ELR (cell line): ENCODE measurements around the gene NPAS3.

Source experiments
- DNase-seq: peaks from one replicate; pipeline ENCODE4 v3.0.0-alpha.2; 2015; ENCODE audit warnings: low read depth

NPAS3 gene

GRCh38 chr14:33184587-33184986 lies 245.9 kb downstream of the NPAS3 start:
- DNase-seq: peak; percentile 4

DNA sequence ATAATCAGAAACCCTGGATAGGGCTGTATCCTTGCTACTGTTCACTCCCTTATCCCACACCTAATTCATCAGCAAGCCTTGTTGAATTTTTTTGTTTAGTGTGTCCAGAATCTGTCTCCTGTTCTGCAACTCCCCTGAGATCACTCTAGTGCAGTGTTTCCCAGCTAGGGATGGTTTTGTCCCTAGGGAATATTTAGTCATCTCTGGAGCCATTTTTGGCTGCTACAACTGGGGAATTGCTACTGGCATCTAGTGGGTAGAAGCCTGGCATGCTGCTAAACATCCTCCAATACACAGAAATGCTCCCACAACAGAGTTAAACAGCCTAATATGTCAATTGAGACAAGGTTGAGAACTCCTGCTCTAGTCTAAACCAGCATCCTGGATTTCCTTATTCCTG lies 248.0 kb downstream of the NPAS3 start:
- DNase-seq: no peak

GRCh38 chr14:33188880-33189279 lies 250.2 kb downstream of the NPAS3 start:
- DNase-seq: no peak

GRCh38 chr14:33191855-33192254 lies 253.2 kb downstream of the NPAS3 start:
- no peak for DNase-seq

DNA sequence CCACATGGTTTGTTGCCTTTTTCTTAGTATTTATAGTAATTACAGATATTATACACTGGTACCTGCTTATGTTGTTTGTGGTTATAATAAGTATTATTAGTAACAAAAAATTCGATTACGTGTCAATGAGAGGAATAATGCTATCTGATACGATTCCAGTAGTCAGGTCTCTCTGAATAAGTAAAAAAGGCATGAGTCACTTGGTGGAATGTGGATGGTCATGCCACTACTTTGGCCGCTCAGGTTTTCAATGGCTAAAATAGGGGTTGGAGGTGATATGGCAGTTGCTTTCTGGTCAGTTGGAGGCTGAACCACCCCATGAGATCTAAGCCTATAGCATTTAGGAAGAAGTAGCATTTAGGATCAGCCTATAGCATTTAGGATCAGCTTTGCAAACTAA lies 255.9 kb downstream of the NPAS3 start:
- no peak for DNase-seq

DNA sequence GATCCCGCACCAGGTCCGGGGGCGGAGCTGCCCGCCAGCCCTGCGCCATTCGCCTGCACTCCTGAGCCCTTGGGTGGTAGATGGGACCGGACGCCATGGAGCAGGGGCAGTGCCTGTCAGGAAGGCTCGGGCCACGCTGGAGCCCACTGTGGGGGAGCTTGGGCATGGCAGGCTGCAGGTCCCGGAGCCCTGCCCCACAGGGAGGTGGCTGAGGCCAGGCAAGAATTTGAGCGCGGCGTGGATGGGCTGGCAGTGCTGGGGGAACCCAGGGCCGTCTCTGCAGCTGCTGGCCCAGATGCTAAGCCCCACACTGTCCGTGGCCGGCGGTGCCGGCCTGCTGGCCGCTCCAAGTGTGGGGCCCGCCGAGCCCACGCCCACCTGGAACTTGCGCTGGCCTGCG lies 260.0 kb downstream of the NPAS3 start:
- DNase-seq: no peak

- no peak for DNase-seq
Observed at GRCh38 chr14:33201116-33201515, 262.4 kb downstream of the NPAS3 start.

- no peak for DNase-seq
Observed at GRCh38 chr14:33206981-33207380, 268.3 kb downstream of the NPAS3 start.

- DNase-seq: no peak
Observed at GRCh38 chr14:33207467-33208017, 268.9 kb downstream of the NPAS3 start.

DNA sequence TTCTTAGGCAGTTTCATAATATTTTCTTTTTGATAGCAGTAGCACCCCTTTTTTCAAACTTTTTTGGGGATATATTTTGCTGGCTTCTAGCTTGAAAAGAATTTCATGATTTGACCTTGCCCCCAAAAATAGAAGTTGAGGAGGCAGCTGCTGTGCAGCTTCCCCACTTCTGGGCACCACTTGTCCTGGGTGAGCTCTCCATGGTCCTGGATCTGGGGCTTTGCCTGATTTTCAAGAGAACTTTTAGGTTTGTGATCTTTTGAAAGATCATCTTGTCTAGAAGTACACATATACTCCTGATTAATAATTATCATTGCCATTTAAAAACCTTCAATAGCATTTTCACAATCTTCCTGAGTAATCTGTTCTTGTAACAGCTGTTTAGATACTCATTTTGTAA lies 271.6 kb downstream of the NPAS3 start:
- peak; percentile 3 for DNase-seq

- DNase-seq: no peak
Observed at GRCh38 chr14:33218026-33218425, 279.3 kb downstream of the NPAS3 start.

GRCh38 chr14:33219957-33220356 lies 281.3 kb downstream of the NPAS3 start:
- DNase-seq: peak; percentile 1

DNA sequence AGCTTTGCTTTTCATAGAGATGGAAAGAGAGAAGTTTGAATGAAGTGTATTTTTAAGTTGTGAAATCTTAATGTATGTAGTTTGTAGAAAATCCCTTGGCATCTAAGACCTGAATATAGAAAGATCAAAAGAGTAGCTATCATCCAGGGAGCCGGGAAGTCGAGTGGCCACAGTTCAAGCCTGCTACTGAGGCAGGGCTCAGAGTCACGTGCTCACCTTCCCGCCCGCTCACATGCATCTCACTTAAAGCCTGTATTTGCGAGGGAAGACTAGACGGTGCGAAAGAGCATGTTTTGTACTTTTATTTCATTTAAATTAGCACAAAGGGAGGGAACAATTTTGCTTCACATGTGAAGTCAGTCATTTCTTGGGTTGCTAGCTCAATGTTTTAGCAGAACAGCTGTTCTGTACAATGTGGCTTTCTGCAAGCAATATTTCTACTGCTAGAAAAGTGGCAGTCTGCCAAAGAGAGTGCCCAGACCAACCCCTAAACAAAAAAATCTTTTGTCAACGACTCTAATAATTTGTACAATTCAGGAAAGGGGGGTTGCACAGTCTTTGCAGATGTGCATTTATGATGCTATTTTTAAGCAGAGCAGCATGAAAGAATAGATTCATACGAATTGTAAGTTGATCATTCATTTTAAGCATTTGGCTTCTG lies 290.7 kb downstream of the NPAS3 start:
- no peak for DNase-seq

GRCh38 chr14:33230021-33230420 lies 291.3 kb downstream of the NPAS3 start:
- DNase-seq: no peak

- DNase-seq: no peak
Observed at GRCh38 chr14:33232031-33232430, 293.4 kb downstream of the NPAS3 start.

DNA sequence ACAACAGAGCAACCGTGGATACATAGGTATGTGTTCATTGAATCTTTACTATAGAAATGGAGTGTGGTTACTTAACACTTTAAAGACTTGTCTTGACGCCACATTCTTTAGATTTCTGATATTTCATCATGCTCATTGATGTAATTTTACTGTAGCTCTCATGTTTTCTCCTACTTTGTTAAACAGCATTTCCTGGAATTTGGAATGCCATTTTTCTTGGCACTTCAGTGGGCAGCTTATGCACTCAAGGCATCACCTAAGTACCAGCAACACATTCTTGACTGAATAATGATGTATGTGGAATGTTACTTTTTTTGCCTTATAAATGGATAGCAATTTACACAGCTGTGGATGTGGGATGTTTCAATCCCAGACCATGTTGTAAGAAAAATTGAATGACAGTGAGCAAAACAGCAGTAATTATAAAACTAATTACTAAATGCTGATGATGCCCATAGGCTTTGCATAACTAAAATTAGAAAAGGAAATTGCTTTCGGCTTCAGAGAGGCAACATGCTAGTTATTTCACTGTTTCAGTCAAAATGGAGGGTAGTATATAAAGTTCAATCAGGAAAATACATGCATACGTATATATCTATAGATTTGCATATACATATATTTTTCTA lies 298.5 kb downstream of the NPAS3 start:
- no peak for DNase-seq

- no peak for DNase-seq
Observed at GRCh38 chr14:33239465-33239864, 300.8 kb downstream of the NPAS3 start.

- DNase-seq: no peak
Observed at GRCh38 chr14:33240466-33240865, 301.8 kb downstream of the NPAS3 start.

- DNase-seq: no peak
Observed at GRCh38 chr14:33241331-33241730, 302.7 kb downstream of the NPAS3 start.

GRCh38 chr14:33249233-33249820 lies 310.6 kb downstream of the NPAS3 start:
- no peak for DNase-seq

DNA sequence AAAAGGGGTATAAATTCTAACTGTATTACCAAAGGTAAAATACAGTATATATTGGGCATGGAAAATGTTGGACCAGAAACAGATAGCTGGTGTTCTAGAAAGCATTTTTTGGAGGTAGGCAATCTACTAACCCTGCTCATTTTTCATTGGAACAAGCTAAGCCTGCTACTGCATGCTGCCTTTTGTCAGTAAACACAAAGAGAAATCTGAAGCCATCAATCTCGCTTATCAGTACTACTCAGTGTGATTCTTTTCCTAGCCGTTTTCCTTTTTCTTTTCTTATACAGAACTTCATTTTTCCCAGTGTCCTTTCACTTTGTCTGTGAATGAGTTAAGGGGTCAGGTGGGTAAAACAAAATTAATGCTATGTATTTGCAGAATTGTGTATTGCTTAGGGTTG lies 312.3 kb downstream of the NPAS3 start:
- no peak for DNase-seq

DNA sequence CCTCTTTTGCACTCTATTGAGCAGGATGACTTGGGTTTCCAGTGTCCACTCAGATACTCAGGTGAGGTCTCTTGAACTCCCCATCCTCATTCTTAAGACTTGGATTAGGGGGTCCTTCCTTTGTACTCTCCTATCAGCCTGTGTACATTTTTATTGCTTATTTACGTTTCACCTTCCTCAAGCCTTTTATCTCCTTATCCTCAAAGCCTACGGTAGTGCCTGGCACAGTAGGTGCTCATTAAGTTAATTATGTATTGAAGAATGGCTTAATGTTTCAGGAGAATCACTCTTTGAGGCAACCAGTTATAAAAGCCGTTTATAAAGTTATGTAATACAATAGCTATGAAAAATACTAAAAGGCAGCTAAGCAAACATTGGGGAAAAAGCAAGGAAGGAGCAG lies 315.7 kb downstream of the NPAS3 start:
- no peak for DNase-seq

DNA sequence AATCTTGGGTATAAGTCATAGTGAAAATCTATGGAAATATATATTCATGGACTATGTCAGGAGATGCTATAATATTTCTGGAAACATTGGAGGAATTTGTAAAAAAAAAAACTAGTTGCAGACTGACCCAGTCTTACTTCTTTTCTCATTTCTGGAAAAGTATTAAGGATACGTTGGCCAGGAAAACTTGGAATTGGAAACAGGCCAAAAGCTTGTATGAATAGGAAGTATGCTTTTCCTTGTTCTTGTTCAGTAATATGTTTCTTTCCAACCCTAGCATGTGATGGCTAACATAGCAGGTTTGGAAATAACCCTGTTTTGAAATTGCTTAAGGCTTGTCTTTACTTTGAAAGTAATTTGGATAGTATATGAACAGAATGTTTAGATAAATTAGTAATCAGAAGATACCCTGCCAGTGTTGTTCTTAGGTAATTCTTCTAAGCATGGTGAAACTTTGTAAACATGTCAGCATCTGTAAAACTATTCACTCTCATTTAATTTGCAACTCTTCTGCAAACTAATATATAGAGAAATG lies 316.2 kb downstream of the NPAS3 start:
- DNase-seq: no peak
